ENCODE results near the gene KLHL29. TPM values are rescaled to one million over a fixed set of nuclear protein-coding genes. Genes with fewer than 3 reads are reported as not detected.
"Not testable (repeated sequence)": the region's sequence is repeated elsewhere in the genome, so short reads cannot be mapped to it uniquely, and the experiment has no call there.

KLHL29 gene
- total RNA-seq, 2 donors from 2014 or later = 2.0 to 4.2 TPM

- Histone ChIP-seq H3K27ac (no peak overlapping the region), H3K4me3 (no peak overlapping the region), H3K36me3 (no peaks in the 10 kb centered on the region), H3K27me3 (peaks cover 0 to 3% of the 10 kb centered on the region in 2 donors), H3K4me1 (peaks cover 0 to 16% of the 10 kb centered on the region in 2 donors), H3K9me3 (no peaks in the 10 kb centered on the region)
- DNase-seq (ENCODE audit: low spot score) = no peak
- no peak for TF ChIP-seq CTCF (IDR thresholded peaks at IDR 0.05)
These were observed 5.2 kb downstream of the KLHL29 start for GRCh38 chr2:23390152-23390551.

DNA sequence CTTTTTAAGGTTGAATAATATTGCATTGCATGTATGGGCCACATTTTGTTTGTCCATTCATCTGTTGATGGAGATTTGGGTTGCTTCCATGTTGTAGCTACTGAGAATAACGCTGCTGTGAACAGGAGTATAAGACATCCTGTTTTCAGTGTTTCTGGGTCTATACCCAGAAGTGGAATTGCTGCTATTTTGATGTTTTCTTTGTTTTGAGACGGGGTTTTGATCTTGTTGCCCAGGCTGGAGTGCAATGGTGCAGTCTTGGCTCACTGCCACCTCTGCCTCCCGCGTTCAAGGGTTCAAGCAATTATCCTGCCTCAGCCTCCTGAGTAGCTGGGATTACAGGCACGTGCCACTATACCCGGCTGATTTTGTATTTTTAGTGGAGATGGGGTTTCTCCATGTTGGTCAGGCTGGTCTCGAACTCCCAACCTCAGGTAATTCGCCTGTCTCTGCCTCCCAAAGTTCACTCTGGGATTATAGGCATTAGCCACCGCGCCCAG is 6.3 kb downstream of the KLHL29 start:
- H3K27ac ChIP-seq; H3K9me3 ChIP-seq; H3K36me3 ChIP-seq; H3K4me3 ChIP-seq; DNase-seq (ENCODE audit: low spot score); H3K27me3 ChIP-seq: not testable (repeated sequence)
- peaks cover 0 to 11% of the 10 kb centered on the region in 2 donors for H3K4me1 ChIP-seq

DNA sequence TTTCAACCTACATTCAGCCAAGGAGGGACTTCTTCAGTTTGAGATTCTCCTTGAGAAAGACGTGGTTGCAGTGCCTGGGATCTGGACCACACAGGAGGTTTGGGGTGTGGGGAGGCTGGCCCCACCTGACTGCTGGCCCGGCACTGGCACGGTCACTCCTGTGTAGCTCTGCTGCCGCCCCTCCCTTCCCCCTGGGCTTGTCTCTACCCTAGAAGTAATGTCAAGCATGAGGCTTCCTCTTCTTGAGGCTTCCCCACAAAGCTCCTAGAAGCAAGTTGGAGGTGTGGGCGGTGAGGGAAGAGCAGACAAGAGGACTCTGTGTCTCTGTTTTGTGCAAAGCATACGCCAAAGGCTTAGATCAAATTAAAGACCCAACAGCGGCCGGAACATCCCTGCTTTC is 8.7 kb downstream of the KLHL29 start:
- no peaks in the 10 kb centered on the region for H3K27me3 ChIP-seq

GRCh38 chr2:23394700-23395099 is 9.7 kb downstream of the KLHL29 start:
- no peak for TF ChIP-seq CTCF (IDR thresholded peaks at IDR 0.05)
- no peaks in the 10 kb centered on the region for H3K4me1 ChIP-seq
- no peaks in the 10 kb centered on the region for H3K9me3 ChIP-seq
- no peak overlapping the region for H3K4me3 ChIP-seq
- no peaks in the 10 kb centered on the region for H3K36me3 ChIP-seq
- no peak overlapping the region for H3K27ac ChIP-seq
- DNase-seq (ENCODE audit: low spot score) = no peak
- H3K27me3 ChIP-seq = no peaks in the 10 kb centered on the region

More for the DNA sequence above, 8.7 kb downstream of the KLHL29 start:
- no peak for TF ChIP-seq CTCF (IDR thresholded peaks at IDR 0.05)
- Histone ChIP-seq H3K4me3 (no peak overlapping the region), H3K36me3 (no peaks in the 10 kb centered on the region), H3K9me3 (no peaks in the 10 kb centered on the region), H3K4me1 (no peaks in the 10 kb centered on the region), H3K27ac (no peak overlapping the region)
- no peak for DNase-seq (ENCODE audit: low spot score)

DNA sequence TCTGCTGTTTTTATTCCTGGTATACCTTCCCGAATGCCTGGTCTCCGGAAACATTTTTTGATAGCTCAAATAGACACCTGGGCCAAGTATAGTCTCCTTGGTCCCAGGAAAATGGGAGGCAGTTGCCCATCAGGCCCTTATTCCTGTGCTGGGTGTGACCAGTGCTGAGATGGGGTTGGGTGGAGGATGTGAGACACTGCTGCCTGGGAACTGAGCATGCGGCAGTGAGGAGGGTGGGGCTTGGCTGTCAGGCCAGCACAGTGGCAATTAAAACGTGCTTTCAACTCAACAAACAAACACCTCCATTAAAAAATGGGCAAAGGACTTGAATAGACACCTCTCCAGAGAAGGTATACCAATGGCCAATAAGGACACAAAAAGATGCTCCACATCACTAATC is 12.5 kb downstream of the KLHL29 start:
- no peak for DNase-seq (ENCODE audit: low spot score)
- Histone ChIP-seq H3K27ac (no peak overlapping the region), H3K4me1 (no peaks in the 10 kb centered on the region), H3K9me3 (no peaks in the 10 kb centered on the region), H3K27me3 (no peaks in the 10 kb centered on the region), H3K36me3 (no peaks in the 10 kb centered on the region), H3K4me3 (no peak overlapping the region)
- TF ChIP-seq CTCF (IDR thresholded peaks at IDR 0.05) = no peak

DNA sequence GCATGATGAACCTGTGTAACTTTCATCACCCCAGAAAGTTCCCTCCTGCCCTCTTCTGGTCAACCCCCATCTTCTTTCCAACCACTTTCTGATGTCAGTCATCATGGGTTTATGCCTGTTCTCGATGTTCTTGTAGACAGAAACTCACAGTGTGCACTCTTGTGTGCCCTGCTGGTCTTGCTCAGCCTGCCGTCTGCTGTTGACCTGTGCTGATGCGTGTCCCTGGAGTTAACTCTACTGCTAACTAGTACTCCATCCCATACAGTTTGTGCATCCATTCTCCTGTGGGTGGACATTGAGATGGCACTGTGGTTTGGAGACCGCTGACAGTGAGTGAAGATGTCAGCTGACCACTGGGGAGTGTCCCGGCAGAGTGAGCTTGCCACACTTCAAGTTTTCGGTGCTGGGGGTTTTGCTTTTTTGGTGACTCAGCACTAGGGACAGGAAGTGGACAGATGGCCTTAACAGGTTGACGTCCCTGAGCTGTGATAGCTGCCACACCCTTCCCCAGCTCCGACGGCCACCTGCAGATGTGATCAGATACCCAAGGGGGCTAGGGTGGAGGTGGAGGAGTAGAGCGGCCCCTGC is 14.8 kb downstream of the KLHL29 start:
- no peaks in the 10 kb centered on the region for H3K9me3 ChIP-seq
- H3K36me3 ChIP-seq = no peaks in the 10 kb centered on the region
- H3K27ac ChIP-seq = no peak overlapping the region
- no peaks in the 10 kb centered on the region for H3K27me3 ChIP-seq
- H3K4me3 ChIP-seq = no peak overlapping the region
- peaks cover 0 to 11% of the 10 kb centered on the region in 2 donors for H3K4me1 ChIP-seq
- TF ChIP-seq CTCF (IDR thresholded peaks at IDR 0.05) = no peak
- no peak for DNase-seq (ENCODE audit: low spot score)
